VCaP (cell line): ENCODE measurements around the gene DYSF.

Source experiments
- H3K27ac ChIP-seq: fragments of 450-650 bp; 2 replicates; pipeline ENCODE4 v1.5.1; 2017
- TF ChIP-seq, protein P1 (sequence below): fragments of 450-650 bp; conservative IDR thresholded peaks from 2 replicates; pipeline ENCODE4 v1.5.1; 2017; ENCODE audit warnings: mild to moderate bottlenecking, moderate library complexity

Gene DYSF

GRCh38 chr2:71496156-71496770, 42.9 kb downstream of the DYSF start:
- no peak overlapping the region for H3K27ac ChIP-seq
- TF ChIP-seq, protein P1, sequence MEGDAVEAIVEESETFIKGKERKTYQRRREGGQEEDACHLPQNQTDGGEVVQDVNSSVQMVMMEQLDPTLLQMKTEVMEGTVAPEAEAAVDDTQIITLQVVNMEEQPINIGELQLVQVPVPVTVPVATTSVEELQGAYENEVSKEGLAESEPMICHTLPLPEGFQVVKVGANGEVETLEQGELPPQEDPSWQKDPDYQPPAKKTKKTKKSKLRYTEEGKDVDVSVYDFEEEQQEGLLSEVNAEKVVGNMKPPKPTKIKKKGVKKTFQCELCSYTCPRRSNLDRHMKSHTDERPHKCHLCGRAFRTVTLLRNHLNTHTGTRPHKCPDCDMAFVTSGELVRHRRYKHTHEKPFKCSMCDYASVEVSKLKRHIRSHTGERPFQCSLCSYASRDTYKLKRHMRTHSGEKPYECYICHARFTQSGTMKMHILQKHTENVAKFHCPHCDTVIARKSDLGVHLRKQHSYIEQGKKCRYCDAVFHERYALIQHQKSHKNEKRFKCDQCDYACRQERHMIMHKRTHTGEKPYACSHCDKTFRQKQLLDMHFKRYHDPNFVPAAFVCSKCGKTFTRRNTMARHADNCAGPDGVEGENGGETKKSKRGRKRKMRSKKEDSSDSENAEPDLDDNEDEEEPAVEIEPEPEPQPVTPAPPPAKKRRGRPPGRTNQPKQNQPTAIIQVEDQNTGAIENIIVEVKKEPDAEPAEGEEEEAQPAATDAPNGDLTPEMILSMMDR = no peak

DNA sequence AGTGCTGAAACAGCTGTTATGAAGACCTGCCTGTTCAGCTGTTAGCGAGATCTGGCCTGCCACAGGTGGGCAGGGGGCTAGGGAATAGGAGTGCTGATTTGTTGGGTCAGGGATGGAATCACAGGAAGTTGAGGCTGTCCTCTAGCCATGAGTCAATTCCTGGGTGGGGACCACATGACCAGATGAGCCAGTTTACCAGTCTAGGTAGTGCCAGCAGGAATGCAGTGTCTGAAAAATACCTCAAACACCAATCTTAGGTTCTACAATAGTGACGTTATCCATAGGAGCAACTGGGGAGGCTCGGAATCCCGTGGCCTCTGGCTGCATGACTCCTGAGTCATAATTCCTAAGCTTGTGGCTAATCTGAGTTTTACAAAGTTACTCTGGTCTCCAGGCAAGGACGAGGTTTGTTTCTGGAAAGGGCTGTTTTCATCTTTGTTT, 44.9 kb downstream of the DYSF start:
- no peak overlapping the region for H3K27ac ChIP-seq
- TF ChIP-seq, protein P1 = no peak

- no peak overlapping the region for H3K27ac ChIP-seq
- TF ChIP-seq, protein P1 = no peak
Observed at GRCh38 chr2:71499691-71500090, 46.3 kb downstream of the DYSF start.

- TF ChIP-seq, protein P1 = no peak
- H3K27ac ChIP-seq = no peak overlapping the region
Observed at GRCh38 chr2:71500426-71501079, 47.2 kb downstream of the DYSF start.

DNA sequence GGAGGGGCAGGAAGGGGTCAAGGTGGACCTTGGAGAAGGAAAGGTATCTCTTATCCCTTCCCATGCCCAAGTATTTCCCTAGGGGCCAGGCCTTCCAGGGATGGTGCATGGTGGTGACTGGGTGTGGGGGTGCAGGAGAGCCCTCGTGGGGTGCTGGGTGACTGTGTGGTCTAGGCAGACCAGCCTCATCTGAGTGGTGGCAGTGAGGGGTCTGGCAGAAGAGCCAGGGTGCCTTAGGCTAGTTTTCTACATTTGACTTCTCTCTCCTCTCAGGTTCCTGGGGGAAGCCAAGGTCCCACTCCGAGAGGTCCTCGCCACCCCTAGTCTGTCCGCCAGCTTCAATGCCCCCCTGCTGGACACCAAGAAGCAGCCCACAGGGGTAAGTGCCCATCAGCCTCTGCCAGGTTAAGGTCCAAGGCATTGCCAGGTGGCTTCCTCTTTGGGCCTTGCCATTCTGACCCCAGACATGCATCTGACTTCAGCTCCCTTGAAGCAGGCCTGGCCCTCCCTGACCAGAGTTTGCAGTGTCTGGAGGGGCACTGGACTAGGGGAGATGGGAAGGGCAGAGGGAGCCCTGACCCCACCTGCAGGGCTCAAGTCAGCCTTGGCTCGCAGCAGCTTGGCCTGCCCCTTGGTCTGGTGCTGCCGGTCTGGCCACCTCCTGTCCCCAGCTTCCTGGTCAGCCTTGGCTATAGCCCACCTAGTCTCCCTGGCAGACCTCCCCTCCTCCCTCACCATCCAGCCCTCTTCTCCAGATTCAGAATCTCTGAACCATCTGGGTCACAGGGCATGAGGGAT, 49.8 kb downstream of the DYSF start:
- H3K27ac ChIP-seq = no peak overlapping the region
- TF ChIP-seq, protein P1 = no peak

- TF ChIP-seq, protein P1 = no peak
- H3K27ac ChIP-seq = no peak overlapping the region
Observed at GRCh38 chr2:71503837-71504236, 50.5 kb downstream of the DYSF start.

- TF ChIP-seq, protein P1 = no peak
Observed at GRCh38 chr2:71504611-71505010, 51.2 kb downstream of the DYSF start.

More at GRCh38 chr2:71504611-71505010, 51.2 kb downstream of the DYSF start:
- H3K27ac ChIP-seq = no peak overlapping the region
